Neutrophil (primary cell): Measurements from ENCODE around the gene CARD19.
"Not testable (repeated sequence)": the region's sequence is repeated elsewhere in the genome, so short reads cannot be mapped to it uniquely, and the experiment has no call there.

ENCODE experiments used
- H3K27ac ChIP-seq: fragments of 200-600 bp; sonication (generic); 2 replicates; pipeline ENCODE4 v1.5.1; 2016; ENCODE audit warnings: mild to moderate bottlenecking, moderate library complexity
- H3K27me3 ChIP-seq: fragments of 200-600 bp; sonication (generic); 2 replicates; pipeline ENCODE4 v1.6.0; 2016; ENCODE audit warnings: mild to moderate bottlenecking
- H3K36me3 ChIP-seq: fragments of 200-600 bp; sonication (generic); 2 replicates; pipeline ENCODE4 v1.5.1; 2017
- H3K4me1 ChIP-seq, 2 experiments: fragments of 200-600 bp in 1 of 2; sonication (generic) in 1 of 2; 1 replicate in 1 of 2; 2 replicates in 1 of 2; pipeline versions ENCODE4 v1.5.1 to v1.6.1; 2013 to 2016; ENCODE audit warnings: low read depth in 1 of 2, low read length in 1 of 2, mild to moderate bottlenecking in 1 of 2, moderate library complexity in 1 of 2; ENCODE audit not compliant: control insufficient read depth in 1 of 2, insufficient read depth in 1 of 2
- H3K4me3 ChIP-seq, 2 experiments: fragments of 200-600 bp in 1 of 2; sonication (generic) in 1 of 2; 1 replicate in 1 of 2; 2 replicates in 1 of 2; pipeline ENCODE4 v1.5.1; 2013 to 2016; ENCODE audit warnings: low read depth in 1 of 2, low read length in 1 of 2, mild to moderate bottlenecking in 1 of 2, moderate library complexity in 1 of 2
- H3K9me3 ChIP-seq: fragments of 200-600 bp; sonication (generic); 2 replicates; pipeline ENCODE4 v1.5.1; 2016
- CTCF ChIP-seq: fragments of 200-600 bp; sonication (generic); IDR thresholded peaks from 2 replicates; pipeline ENCODE4 v1.5.1; 2016; ENCODE audit warnings: antibody characterized with exemption

Gene CARD19

GRCh38 chr9:93098236-93098946 is 2.4 kb downstream of the CARD19 start:
- Histone ChIP-seq H3K9me3 (no peaks in the 10 kb centered on the region), H3K4me1 (peaks cover 72 to 77% of the 10 kb centered on the region in 2 experiments), H3K36me3 (no peaks in the 10 kb centered on the region), H3K27ac (peak overlapping the region; percentile 93), H3K4me3 (peak overlapping the region; percentile 88 to 90), H3K27me3 (no peaks in the 10 kb centered on the region)
- TF ChIP-seq CTCF: peak; percentile 62

- Histone ChIP-seq H3K36me3 (no peaks in the 10 kb centered on the region), H3K4me3 (peak overlapping the region; percentile 88 to 90), H3K27ac (peak overlapping the region; percentile 93), H3K27me3 (no peaks in the 10 kb centered on the region), H3K4me1 (peaks cover 59 to 64% of the 10 kb centered on the region in 2 experiments), H3K9me3 (no peaks in the 10 kb centered on the region)
- TF ChIP-seq CTCF: no peak
Measured at GRCh38 chr9:93099551-93100275, 3.7 kb downstream of the CARD19 start.

GRCh38 chr9:93100276-93100636 is 4.2 kb downstream of the CARD19 start:
- H3K9me3 ChIP-seq: no peaks in the 10 kb centered on the region
- TF ChIP-seq CTCF: no peak
- peaks cover 54 to 58% of the 10 kb centered on the region in 2 experiments for H3K4me1 ChIP-seq
- no peaks in the 10 kb centered on the region for H3K36me3 ChIP-seq
- peak overlapping the region in 1 of 2 experiments; percentile 88 for H3K4me3 ChIP-seq
- H3K27ac ChIP-seq: peak overlapping the region; percentile 93
- H3K27me3 ChIP-seq: no peaks in the 10 kb centered on the region

GRCh38 chr9:93101086-93101485 is 5.1 kb downstream of the CARD19 start:
- Histone ChIP-seq H3K4me1 (peaks cover 53 to 57% of the 10 kb centered on the region in 2 experiments), H3K4me3 (peak overlapping the region in 1 of 2 experiments; percentile 15), H3K27ac (peak overlapping the region; percentile 93)
- not testable (repeated sequence) for H3K9me3 ChIP-seq, H3K27me3 ChIP-seq, H3K36me3 ChIP-seq

- H3K27ac ChIP-seq: no peak overlapping the region
- TF ChIP-seq CTCF: no peak
- no peak overlapping the region for H3K4me3 ChIP-seq
- peaks cover 37 to 43% of the 10 kb centered on the region in 2 experiments for H3K4me1 ChIP-seq
- H3K9me3 ChIP-seq: no peaks in the 10 kb centered on the region
- peaks cover 28% of the 10 kb centered on the region for H3K36me3 ChIP-seq
- H3K27me3 ChIP-seq: no peaks in the 10 kb centered on the region
Measured at GRCh38 chr9:93105620-93106019, 9.6 kb downstream of the CARD19 start.
